ENCODE results near the gene HOXB8.

HOXB8 gene

DNA sequence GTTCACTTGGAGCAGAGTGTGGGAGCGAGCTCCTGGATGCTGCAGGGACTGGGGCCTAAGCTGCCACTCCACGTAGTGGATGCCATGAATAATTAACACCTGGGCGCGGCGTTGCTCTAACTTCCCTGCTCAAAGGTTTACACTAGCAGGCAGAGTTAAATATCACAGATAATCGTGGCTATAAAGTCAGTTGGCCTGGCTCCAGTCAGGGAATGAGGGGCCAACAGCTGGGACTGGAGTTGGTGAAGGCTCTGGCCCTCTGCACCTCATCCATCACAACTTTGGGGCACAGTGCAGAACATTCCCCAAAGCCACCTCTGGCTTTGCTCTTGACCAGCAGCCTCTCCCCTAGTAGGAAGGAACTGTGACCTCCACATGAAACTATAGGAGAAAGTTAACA is 47.9 kb downstream of the HOXB8 start:
- H2AFZ ChIP-seq (ENCODE audit: low read depth) = no peak overlapping the region
- H3K36me3 ChIP-seq (ENCODE audit: insufficient read depth) = no peaks in the 10 kb centered on the region
- no peak overlapping the region for H3K27ac ChIP-seq
- H3K4me3 ChIP-seq (IDR thresholded peaks at IDR 0.05; ENCODE audit: insufficient read depth, low read depth, low read length) = no peak overlapping the region
- H3K9ac ChIP-seq = no peak overlapping the region
- H3K79me2 ChIP-seq (ENCODE audit: insufficient read depth, low read depth) = no peaks in the 10 kb centered on the region
- TF ChIP-seq, protein P1, sequence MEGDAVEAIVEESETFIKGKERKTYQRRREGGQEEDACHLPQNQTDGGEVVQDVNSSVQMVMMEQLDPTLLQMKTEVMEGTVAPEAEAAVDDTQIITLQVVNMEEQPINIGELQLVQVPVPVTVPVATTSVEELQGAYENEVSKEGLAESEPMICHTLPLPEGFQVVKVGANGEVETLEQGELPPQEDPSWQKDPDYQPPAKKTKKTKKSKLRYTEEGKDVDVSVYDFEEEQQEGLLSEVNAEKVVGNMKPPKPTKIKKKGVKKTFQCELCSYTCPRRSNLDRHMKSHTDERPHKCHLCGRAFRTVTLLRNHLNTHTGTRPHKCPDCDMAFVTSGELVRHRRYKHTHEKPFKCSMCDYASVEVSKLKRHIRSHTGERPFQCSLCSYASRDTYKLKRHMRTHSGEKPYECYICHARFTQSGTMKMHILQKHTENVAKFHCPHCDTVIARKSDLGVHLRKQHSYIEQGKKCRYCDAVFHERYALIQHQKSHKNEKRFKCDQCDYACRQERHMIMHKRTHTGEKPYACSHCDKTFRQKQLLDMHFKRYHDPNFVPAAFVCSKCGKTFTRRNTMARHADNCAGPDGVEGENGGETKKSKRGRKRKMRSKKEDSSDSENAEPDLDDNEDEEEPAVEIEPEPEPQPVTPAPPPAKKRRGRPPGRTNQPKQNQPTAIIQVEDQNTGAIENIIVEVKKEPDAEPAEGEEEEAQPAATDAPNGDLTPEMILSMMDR (conservative IDR thresholded peaks at IDR 0.05; ENCODE audit: low read depth, low read length) = no peak
- H4K20me1 ChIP-seq (ENCODE audit: insufficient read depth) = no peaks in the 10 kb centered on the region
- no peaks in the 10 kb centered on the region for H3K27me3 ChIP-seq (ENCODE audit: insufficient read depth, low read depth)
- H3K4me1 ChIP-seq (ENCODE audit: low read depth, poor library complexity, severe bottlenecking) = no peaks in the 10 kb centered on the region
- no peak overlapping the region for H3K4me2 ChIP-seq

DNA sequence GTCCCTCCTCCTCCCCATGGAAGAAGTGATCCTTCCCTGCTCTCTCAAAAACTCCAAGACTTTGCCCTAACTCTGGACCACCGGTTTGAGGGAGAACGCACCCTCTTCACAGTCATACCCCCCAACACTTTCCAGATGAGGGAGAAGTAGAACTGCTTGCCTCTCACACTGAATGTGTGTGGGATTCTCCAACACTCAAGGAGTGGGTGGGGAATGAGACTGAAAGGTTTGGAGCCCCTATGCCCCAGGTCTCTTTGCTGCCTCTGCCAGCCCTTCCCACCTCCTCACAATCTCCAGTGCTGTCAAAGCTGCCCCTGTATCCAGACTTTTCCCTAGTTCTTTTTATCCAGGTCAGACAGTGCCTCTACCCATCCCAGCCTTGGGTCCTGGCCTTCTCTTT is 48.4 kb downstream of the HOXB8 start:
- no peak overlapping the region for H3K4me3 ChIP-seq (IDR thresholded peaks at IDR 0.05; ENCODE audit: insufficient read depth, low read depth, low read length)
- H4K20me1 ChIP-seq (ENCODE audit: insufficient read depth) = no peaks in the 10 kb centered on the region
- H3K27ac ChIP-seq = no peak overlapping the region
- no peaks in the 10 kb centered on the region for H3K27me3 ChIP-seq (ENCODE audit: insufficient read depth, low read depth)
- H3K79me2 ChIP-seq (ENCODE audit: insufficient read depth, low read depth) = no peaks in the 10 kb centered on the region
- TF ChIP-seq, protein P1 (conservative IDR thresholded peaks at IDR 0.05; ENCODE audit: low read depth, low read length) = no peak
- no peak overlapping the region for H3K4me2 ChIP-seq
- H3K4me1 ChIP-seq (ENCODE audit: low read depth, poor library complexity, severe bottlenecking) = no peaks in the 10 kb centered on the region
- no peak overlapping the region for H2AFZ ChIP-seq (ENCODE audit: low read depth)
- no peak overlapping the region for H3K9ac ChIP-seq
- H3K36me3 ChIP-seq (ENCODE audit: insufficient read depth) = no peaks in the 10 kb centered on the region

DNA sequence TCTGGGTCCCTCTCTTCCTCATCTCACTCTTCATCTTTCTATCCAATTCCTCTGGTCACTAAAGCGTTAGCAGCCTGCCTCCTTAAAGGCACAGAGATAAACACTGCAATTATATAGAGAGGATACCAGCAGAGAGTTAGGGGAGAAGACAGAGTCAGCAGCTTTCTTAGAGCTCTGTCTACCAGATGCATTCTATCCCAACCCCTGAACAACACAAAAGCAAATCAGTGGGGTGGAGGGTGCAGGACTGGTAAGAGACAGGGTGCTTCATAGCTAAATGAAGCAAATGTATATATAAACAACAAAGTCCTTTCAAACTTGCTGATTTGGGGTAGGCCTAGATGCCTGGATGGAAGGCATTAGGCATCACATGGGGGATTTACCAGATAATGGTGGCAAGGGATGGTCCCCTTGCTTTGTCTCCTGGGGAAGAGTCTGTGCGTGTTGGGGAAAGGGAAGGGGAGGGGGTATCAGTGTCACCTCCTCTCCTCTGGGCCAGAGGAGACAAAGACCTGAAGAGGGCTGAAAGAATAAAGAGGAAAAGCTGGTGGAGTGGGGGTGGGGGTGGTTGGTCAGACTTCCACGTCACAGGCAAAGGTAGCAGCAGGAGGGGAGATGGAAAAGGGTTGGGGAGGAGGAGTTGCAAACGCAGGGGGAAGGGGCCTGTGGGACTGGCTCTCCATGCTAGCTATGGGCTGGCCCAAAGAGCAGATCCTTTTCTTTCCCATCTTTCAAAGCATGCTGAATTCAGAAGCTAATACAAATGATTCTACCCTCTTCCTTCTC is 49.0 kb downstream of the HOXB8 start:
- Histone ChIP-seq H2AFZ (ENCODE audit: low read depth) (no peak overlapping the region), H3K4me1 (ENCODE audit: low read depth, poor library complexity, severe bottlenecking) (no peaks in the 10 kb centered on the region), H3K79me2 (ENCODE audit: insufficient read depth, low read depth) (no peaks in the 10 kb centered on the region), H3K36me3 (ENCODE audit: insufficient read depth) (no peaks in the 10 kb centered on the region), H3K27ac (no peak overlapping the region), H3K4me3 (IDR thresholded peaks at IDR 0.05; ENCODE audit: insufficient read depth, low read depth, low read length) (no peak overlapping the region), H3K4me2 (no peak overlapping the region), H3K9ac (no peak overlapping the region), H4K20me1 (ENCODE audit: insufficient read depth) (no peaks in the 10 kb centered on the region), H3K27me3 (ENCODE audit: insufficient read depth, low read depth) (no peaks in the 10 kb centered on the region)
- TF ChIP-seq, protein P1 (conservative IDR thresholded peaks at IDR 0.05; ENCODE audit: low read depth, low read length) = no peak

DNA sequence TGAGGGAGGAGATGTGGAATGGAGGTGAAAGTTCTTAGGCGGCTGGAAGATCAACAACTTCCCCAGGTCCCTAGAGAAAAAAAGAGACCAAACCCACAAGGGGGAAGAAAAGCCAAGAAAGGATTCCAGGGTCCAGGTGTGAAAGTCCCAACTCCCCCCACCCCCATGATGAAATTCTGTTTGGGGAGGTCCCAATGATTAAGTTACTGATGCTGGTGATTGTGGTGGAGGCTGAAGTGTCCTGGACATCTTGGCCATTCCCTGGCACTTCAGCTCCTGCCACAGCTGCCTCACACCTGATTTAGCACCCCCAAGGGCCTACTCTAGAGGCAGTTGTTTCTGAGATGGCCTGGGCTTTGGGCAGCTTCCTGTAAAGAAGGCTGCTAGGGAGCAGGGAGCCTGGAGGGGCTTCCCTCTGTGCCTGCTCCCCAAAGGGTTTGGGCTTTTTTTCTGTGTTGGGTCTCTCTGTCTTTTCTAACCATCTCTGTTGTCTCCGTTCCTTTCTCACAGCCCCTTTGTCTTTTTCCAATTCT is 50.0 kb downstream of the HOXB8 start:
- Histone ChIP-seq H2AFZ (ENCODE audit: low read depth) (no peak overlapping the region), H3K4me1 (ENCODE audit: low read depth, poor library complexity, severe bottlenecking) (no peaks in the 10 kb centered on the region), H4K20me1 (ENCODE audit: insufficient read depth) (no peaks in the 10 kb centered on the region), H3K27ac (no peak overlapping the region), H3K4me2 (no peak overlapping the region), H3K4me3 (IDR thresholded peaks at IDR 0.05; ENCODE audit: insufficient read depth, low read depth, low read length) (no peak overlapping the region), H3K9ac (no peak overlapping the region), H3K79me2 (ENCODE audit: insufficient read depth, low read depth) (no peaks in the 10 kb centered on the region), H3K27me3 (ENCODE audit: insufficient read depth, low read depth) (no peaks in the 10 kb centered on the region), H3K36me3 (ENCODE audit: insufficient read depth) (no peaks in the 10 kb centered on the region)
- TF ChIP-seq, protein P1 (conservative IDR thresholded peaks at IDR 0.05; ENCODE audit: low read depth, low read length) = no peak

Data from KMS-11 (cell line).